Measurements from ENCODE around the gene IYD.
"Not testable (repeated sequence)": the region's sequence is repeated elsewhere in the genome, so short reads cannot be mapped to it uniquely, and the experiment has no call there.

The IYD gene

GRCh38 chr6:150352321-150353296 lies 16.2 kb upstream of the IYD start:
- DNase-seq = no peak

- no peak for DNase-seq
Observed at GRCh38 chr6:150353445-150353844, 15.4 kb upstream of the IYD start.

GRCh38 chr6:150354754-150355571 lies 13.8 kb upstream of the IYD start:
- no peak for DNase-seq

- no peak for DNase-seq
Observed at GRCh38 chr6:150355932-150356331, 12.9 kb upstream of the IYD start.

- no peak for DNase-seq
Observed at GRCh38 chr6:150361876-150362275, 6.9 kb upstream of the IYD start.

GRCh38 chr6:150363733-150364132 lies 5.1 kb upstream of the IYD start:
- no peak for DNase-seq

GRCh38 chr6:150366118-150366778 lies 2.6 kb upstream of the IYD start:
- DNase-seq = no peak

- DNase-seq = no peak
Observed at GRCh38 chr6:150369408-150369807, 596 bp downstream of the IYD start.

- no peak for DNase-seq
Observed at GRCh38 chr6:150370112-150370511, 1.3 kb downstream of the IYD start.

GRCh38 chr6:150371356-150371755 lies 2.5 kb downstream of the IYD start:
- DNase-seq = no peak

- DNase-seq = no peak
Observed at GRCh38 chr6:150372051-150372450, 3.2 kb downstream of the IYD start.

- peak; percentile 1 to 27 for DNase-seq
Observed at GRCh38 chr6:150373260-150373701, 4.5 kb downstream of the IYD start.

GRCh38 chr6:150374346-150374745 lies 5.5 kb downstream of the IYD start:
- DNase-seq = not testable (repeated sequence)

- DNase-seq = peak in 1 of 2 donors; percentile 9
Observed at GRCh38 chr6:150377211-150377781, 8.5 kb downstream of the IYD start.

GRCh38 chr6:150380256-150380655 lies 11.4 kb downstream of the IYD start:
- DNase-seq = no peak

- DNase-seq = no peak
Observed at GRCh38 chr6:150382171-150382570, 13.4 kb downstream of the IYD start.

- no peak for DNase-seq
Observed at GRCh38 chr6:150391414-150391813, 22.6 kb downstream of the IYD start.

GRCh38 chr6:150391890-150392289 lies 23.1 kb downstream of the IYD start:
- no peak for DNase-seq

GRCh38 chr6:150392452-150393220 lies 23.8 kb downstream of the IYD start:
- DNase-seq = no peak

- DNase-seq = no peak
Observed at GRCh38 chr6:150394053-150394898, 25.5 kb downstream of the IYD start.

GRCh38 chr6:150394899-150395295 lies 26.1 kb downstream of the IYD start:
- DNase-seq = no peak
